Measurements from ENCODE around the gene SLC6A2.

The SLC6A2 gene

DNA sequence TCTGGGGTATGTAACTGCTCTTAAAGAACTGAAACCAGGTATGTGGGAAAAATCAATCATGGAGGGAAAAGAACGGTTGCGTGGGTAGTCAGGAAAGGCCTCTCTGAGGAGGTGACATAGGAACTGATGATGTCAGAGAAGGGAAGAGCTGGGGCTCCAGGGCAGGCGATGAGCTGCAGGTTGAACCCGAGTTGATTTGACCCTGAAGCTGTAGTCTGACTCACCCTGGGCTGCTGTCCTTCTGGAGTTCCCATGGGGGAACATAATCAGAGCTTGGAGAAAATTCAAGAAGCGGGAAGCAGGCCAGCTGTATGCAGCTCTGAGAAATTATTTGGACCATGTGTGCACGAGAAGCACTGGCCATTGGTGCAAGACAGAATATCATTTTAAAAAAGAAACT is 16.7 kb downstream of the SLC6A2 start:
- peak; percentile 49 for DNase-seq

GRCh38 chr16:55678161-55678821 is 22.5 kb downstream of the SLC6A2 start:
- no peak for DNase-seq

DNA sequence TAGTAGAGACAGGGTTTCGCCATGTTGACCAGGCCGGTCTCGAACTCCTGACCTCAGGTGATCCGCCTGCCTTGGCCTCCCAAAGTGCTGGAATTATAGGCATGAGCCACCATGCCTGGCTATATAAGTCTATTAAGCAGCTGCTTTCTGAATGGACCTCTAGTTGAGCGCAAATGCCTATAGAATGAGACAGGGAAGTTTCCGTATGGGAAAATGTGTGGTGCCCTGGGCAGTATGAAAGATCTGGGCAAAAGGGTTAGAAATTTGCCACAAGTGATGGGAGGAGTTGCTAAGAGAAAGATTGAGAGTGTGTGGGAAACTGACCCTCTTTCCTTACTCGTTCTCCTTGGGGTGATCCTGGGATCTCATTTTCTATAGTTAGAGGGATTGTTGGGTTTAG is 26.3 kb downstream of the SLC6A2 start:
- no peak for DNase-seq

- no peak for DNase-seq
Observed at GRCh38 chr16:55685973-55686372, 30.2 kb downstream of the SLC6A2 start.

DNA sequence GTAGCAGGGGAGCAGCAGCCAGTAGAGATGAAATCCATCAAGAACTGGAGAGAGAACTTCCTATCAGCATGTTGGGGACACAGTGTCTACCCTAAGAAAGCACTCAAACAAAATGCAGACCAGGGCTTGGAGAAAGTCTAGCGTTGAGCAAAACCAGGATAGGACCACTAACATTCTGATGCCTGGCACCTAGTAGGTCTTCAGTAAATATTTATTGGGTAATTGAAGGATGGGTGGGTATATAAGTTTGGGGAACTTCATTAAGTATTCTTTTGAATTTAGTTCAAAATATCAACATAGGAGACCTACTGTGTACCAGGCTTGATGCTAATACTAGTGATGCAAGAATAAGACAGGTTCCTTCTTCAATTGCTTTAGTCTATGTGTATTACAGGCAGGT is 30.9 kb downstream of the SLC6A2 start:
- no peak for DNase-seq

DNA sequence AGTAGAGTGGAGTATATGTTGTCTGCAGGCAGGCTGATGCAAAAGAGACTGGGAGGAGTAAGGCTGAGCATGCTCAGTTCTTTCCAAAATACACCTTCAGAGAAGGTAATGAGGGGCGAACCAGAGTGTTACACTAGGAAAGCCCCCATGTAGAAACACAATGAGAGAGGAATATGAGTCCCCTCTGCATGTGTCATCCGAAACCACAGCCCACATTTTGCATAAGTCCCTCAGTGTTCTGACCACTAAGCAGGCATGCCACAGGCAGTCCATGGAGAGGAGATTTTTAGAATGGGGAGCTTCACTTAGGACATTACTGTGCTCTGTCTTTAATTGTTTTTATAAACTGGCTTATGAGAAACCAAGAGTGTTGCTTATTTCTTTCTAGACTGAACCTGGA is 32.0 kb downstream of the SLC6A2 start:
- no peak for DNase-seq

DNA sequence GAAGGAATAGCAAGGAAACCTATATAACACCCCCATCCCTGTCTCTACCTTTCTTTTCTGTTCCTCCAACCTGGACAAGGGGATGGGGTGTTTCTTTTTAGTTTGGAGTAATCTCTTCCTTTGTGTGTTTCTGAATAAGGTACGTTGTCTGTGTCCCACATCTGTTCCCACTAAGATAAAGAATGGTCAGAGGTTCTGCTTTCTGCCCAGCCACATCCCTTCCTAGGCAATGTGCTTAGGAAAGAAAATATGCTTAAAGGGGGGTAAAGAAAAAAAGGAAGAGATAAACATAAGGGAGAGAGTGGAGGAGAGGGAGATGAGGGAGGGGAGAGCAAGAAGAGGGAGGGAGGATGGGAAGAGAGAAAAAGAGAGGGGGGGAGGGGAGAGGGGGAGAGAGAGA is 35.1 kb downstream of the SLC6A2 start:
- no peak for DNase-seq

DNA sequence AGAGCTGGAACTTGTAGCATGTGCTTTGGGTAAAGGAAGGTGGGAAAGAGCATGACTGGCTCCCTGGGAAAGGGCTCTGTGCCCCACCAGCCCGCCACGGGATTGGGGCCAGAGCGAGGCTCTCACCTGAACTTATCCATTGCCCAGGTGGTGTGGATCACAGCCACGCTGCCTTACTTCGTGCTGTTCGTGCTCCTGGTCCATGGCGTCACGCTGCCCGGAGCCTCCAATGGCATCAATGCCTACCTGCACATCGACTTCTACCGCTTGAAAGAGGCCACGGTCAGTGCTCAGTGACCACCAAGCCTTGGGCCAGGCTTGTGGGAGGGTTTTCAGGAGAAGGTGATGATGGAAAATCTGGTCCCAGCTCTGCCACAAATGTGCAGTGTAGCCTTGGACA is 36.0 kb downstream of the SLC6A2 start:
- DNase-seq: no peak

DNA sequence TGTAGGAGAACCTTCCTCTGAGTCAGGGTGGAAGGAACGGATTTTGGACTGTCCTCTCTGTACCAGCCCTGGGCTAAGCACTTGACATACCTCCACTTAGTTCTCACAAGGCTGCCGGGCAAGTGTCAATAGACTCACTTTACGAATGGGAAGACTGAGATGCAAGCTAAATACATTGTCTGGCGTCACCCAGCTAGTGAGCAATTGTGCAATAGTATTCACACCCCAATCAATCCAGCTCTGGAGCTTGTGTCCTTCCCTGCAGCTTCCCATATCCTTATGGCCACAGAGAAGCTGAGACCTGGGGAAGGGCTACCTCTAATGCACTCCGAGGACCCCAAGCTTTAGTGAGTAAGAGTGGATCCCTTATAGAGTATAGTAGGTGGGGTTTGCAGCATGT is 39.8 kb downstream of the SLC6A2 start:
- no peak for DNase-seq

GRCh38 chr16:55697867-55698266 is 42.1 kb downstream of the SLC6A2 start:
- no peak for DNase-seq

- no peak for DNase-seq
Observed at GRCh38 chr16:55698331-55698730, 42.5 kb downstream of the SLC6A2 start.

GRCh38 chr16:55698946-55699345 is 43.2 kb downstream of the SLC6A2 start:
- DNase-seq: no peak

- no peak for DNase-seq
Observed at GRCh38 chr16:55699616-55700015, 43.8 kb downstream of the SLC6A2 start.

- no peak for DNase-seq
Observed at GRCh38 chr16:55700067-55700466, 44.3 kb downstream of the SLC6A2 start.

DNA sequence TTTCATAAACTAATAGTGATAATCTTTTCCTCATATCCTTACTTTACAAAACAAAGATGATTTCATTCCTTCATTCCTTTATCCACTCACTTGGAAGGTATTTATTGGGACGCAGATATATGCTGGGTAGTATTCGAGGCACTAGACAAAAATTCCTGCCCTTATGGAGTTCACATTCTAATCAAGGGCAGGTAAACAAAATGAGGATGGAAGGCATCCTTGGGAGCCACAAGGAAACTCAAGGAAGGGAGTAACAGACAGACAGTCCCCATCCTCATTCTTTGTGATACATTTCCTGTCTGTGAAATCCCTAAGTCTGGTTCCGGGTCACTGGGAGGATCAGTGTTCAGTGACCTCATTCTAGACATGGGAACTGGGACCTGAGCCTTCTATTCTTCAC is 45.2 kb downstream of the SLC6A2 start:
- DNase-seq: peak; percentile 7

DNA sequence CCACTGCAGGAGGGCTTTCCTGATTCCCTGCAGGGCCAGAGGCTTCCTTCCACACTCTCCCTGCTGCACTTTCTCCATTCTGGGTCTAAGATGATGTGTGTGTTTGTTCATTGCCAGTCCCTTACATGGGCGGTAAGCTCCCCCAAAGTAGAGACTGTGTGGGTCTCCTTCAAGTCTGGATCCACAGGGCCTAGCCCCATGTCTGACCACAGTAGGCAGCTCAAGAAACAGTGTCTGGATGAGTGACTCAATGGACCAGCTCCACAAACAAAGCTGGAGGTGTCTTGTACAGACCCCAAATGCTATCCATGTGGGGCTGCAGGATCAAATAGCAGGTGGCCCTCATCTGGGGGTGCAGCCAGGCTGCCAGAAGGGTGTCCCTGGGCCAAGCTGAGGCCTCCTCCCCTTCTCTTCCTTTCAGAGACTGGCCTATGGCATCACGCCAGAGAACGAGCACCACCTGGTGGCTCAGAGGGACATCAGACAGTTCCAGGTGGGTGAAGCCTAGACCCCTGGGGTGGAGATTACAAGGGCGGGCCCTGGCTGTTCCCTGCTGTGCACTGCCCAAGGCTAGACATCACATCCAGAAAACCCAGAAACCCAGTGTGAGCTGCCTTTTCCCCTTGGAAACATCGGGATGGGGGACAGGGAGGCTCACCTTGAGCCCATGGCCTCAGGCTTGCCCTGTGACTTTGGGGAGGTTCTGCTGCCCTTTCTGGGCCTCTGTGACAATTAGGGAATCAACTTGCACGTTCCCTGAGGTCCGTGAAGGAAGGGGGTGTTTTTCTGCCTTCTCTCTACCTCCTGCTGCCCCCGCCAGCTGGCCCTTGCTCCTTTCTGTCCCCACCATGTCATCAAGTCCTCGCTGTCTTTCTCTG is 45.9 kb downstream of the SLC6A2 start:
- DNase-seq: peak; percentile 50

- DNase-seq: peak; percentile 53
Observed at GRCh38 chr16:55703003-55704001, 47.5 kb downstream of the SLC6A2 start.

- no peak for DNase-seq
Observed at GRCh38 chr16:55706739-55707384, 51.1 kb downstream of the SLC6A2 start.

GRCh38 chr16:55709801-55710200 is 54.0 kb downstream of the SLC6A2 start:
- no peak for DNase-seq

DNA sequence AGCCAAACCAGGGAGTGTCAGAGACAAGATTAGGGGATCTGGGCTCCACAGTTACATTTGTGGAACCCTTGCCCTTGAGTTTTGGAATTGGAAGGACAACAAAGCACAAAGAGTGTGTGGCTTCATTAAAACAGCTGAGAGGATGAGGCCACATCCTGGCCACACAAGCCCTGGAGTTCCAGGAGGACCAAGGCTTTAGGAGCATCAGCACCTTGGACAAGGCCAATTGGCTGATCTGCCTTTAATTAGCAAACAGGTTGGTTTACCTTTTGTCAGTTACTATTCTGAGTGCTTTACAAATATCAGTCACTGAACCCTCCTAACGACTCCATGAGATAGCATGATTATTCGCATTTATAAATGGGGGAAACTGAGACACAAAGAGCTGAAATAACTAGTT is 54.7 kb downstream of the SLC6A2 start:
- no peak for DNase-seq

DNA sequence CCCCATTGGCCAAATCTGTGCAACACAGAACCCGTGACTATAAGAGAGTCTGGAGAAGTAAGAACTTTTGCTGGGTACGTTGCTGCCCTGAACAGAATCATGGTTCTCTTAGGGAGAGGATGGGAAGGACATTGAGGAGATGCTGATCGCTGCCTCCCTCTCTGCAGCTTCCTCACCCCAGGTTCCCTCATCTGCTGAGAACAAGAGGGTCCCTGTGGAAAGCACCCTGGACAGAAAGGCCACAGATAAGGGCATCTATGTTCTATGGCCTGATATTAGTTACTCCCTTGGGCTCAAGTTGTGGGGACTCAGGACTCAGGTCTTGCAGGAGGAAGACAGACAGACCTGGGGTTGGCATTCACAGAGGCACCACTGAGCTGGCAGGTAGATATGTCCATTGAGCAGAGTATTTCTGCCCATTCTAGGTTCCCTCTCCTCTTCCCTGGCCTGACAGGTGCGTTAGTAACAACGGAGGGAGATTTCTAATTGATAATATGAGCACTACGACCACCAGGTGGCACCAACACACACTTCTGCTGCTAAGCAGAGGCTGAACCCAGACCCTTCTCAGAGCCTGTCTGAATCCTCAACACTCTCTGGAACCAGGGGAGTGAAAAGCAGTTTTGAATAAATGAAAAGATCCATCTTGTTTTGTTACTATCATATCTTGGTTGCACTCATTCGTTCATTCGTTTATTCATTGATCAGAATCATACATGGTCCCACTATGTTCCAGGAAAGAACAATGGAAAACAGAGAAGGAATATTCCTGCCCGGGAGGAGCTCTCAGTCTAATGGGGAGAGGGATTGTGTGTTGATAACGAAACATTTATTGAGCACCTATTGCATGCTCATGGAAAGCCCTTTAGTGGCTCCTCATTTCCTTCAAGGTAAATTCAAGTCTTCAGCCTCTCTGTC is 56.4 kb downstream of the SLC6A2 start:
- peak; percentile 26 for DNase-seq

DNA sequence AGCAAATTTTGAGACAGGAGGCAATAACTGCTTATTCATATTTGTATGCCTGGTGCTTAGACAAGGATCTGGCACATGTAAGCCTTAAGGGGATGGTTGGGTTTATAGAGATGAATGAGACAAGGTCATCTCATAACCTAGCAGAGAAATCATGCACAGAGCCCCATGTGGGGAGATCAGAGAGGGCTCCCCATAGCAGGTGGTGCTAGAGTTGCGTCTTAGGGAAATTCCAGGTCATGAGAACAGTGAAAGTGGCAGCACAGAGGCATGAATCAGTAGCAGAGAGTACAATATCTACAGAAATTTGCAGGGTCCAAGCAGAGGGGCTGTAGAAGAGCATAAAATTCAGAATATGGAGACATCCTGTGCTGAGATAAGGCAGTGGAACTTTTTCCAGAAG is 57.3 kb downstream of the SLC6A2 start:
- DNase-seq: no peak
